Stomach smooth muscle (tissue), 2 donors: ENCODE measurements around the gene CHST2.

Source experiments
- H3K27ac ChIP-seq: one replicate; pipeline ENCODE4 v1.7.0; 2013; ENCODE audit warnings: mild to moderate bottlenecking, low read length, inconsistent platforms
- H3K27me3 ChIP-seq, 2 donors: one replicate each; pipeline ENCODE4 v1.7.0; 2013; ENCODE audit warnings: low read length in 2 of 2; ENCODE audit not compliant: insufficient read depth in 2 of 2, control insufficient read depth in 1 of 2
- H3K36me3 ChIP-seq, 2 donors: one replicate each; pipeline ENCODE4 v1.7.0; 2013; ENCODE audit warnings: low read length in 2 of 2; ENCODE audit not compliant: control insufficient read depth in 2 of 2, insufficient read depth in 2 of 2
- H3K4me1 ChIP-seq: one replicate; pipeline ENCODE4 v1.7.0; 2013; ENCODE audit warnings: low read length; ENCODE audit not compliant: control insufficient read depth, insufficient read depth
- H3K4me3 ChIP-seq, 2 donors: one replicate each; pipeline ENCODE4 v1.7.0; 2013; ENCODE audit warnings: low read length in 2 of 2
- H3K9ac ChIP-seq, 2 donors: one replicate each; pipeline ENCODE4 v1.7.0; 2013; ENCODE audit warnings: low read length in 2 of 2, mild to moderate bottlenecking in 1 of 2
- H3K9me3 ChIP-seq, 2 donors: one replicate each; pipeline ENCODE4 v1.7.0; 2013; ENCODE audit warnings: low read length in 2 of 2; ENCODE audit not compliant: control insufficient read depth in 2 of 2
- donor health status: healthy.
- donor health status: Pancreatic carcinoma.

Gene CHST2

DNA sequence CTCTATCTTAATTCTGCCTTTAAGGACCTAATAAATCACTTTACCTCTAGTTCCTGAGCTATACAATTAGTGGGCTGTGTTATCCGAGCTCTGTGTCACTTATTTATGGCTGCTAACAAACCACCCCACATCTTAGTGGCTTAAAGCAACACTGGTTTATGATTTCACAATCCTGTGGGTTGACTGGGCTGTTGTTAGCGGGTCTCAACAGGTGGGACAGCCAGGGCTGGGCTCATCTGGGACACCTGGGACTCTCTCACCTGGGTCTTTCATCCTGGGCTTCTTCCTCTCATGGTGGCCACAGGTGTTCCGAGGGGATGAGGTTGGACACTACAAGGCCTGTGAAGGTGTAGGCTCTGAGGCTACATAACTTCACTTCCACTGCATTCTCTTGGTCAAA lies 35.8 kb upstream of the CHST2 start:
- Histone ChIP-seq H3K4me1 (no peaks in the 10 kb centered on the region), H3K36me3 (no peaks in the 10 kb centered on the region), H3K27me3 (peaks cover 0 to 2% of the 10 kb centered on the region in 2 donors), H3K27ac (no peak overlapping the region), H3K9me3 (no peaks in the 10 kb centered on the region), H3K9ac (no peak overlapping the region), H3K4me3 (no peak overlapping the region)

DNA sequence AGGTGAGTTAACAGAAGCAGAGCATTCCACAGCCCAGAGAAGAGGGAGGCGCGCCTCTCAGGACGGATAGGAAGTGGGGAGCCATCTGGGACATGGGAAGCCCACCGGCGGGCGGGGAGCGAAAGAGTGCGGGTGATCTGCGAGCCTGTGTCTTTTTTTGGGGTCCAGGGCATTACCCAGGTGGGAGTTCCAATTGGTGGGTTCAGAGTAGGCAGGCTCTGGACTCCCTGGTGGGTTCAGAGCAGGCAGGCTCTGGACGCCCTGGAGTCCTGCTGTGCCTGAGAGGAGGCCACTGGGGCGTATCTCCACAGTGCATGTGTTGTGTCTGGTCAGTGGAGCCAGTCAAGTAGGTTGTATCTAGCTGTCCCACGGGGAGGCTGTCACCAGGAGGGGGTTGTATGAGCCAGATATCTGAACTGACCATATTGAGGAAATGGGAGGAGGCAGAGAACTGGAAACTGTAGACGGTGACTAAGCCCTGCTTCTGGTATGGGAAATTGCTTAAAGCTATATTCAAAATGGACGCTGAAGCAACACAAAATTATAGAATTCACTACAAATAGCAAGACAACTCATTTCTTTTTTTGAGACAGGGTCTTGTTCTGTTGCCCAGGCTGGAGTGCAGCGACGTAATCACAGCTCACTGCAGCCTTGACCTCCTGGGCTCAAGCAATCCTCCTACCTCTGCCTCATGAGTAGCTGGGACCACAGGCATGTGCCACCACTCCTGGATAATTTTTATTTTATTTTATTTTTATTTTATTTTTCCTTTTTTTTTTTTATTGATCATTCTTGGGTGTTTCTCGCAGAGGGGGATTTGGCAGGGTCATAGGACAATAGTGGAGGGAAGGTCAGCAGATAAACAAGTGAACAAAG lies 34.5 kb upstream of the CHST2 start:
- Histone ChIP-seq H3K4me1 (no peaks in the 10 kb centered on the region), H3K9me3 (no peaks in the 10 kb centered on the region), H3K27me3 (peaks cover 0 to 2% of the 10 kb centered on the region in 2 donors), H3K9ac (no peak overlapping the region), H3K27ac (no peak overlapping the region), H3K4me3 (no peak overlapping the region), H3K36me3 (no peaks in the 10 kb centered on the region)

DNA sequence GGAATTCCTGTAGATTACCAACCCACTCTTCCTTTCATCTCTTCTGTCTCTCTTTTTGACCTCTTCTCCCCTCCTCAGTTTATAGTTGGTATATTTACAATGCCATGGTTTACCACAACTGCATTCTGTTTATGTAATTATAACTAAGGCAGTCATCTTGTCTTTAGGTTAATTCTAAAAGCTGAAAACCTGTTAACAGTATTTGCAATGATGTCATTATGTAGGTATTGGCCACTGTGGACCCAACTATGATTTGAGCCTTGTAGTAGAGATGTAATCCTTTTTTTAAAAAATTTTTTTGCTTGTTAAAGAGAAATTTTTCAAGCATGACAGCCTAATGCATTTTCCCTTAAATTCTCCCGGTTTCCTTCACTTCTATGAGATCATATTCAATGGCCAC lies 30.7 kb upstream of the CHST2 start:
- no peaks in the 10 kb centered on the region for H3K4me1 ChIP-seq
- no peaks in the 10 kb centered on the region for H3K9me3 ChIP-seq
- H3K27ac ChIP-seq = no peak overlapping the region
- H3K27me3 ChIP-seq = peaks cover 0 to 1% of the 10 kb centered on the region in 2 donors
- H3K4me3 ChIP-seq = no peak overlapping the region
- H3K9ac ChIP-seq = no peak overlapping the region
- H3K36me3 ChIP-seq = no peaks in the 10 kb centered on the region

DNA sequence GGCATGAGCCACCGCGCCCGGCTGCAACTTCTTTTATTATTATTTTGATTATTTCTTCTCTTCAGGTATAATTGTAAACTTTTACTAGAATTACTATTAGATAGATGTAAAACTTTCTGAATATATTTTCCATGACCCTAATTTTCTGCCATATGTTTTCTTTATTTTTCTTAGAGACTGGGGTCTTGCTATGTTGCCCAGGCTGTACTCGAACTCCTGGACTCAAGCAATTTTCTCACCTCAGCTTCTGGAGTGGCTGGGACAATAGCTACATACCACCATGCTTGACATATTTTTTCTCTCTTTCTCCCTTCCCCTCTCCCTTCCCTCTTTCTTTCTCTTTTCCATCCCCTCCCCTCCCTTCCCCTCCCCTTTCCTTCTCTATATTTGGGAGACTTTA lies 29.6 kb upstream of the CHST2 start:
- Histone ChIP-seq H3K4me1 (no peaks in the 10 kb centered on the region), H3K4me3 (no peak overlapping the region), H3K36me3 (no peaks in the 10 kb centered on the region), H3K9me3 (no peaks in the 10 kb centered on the region), H3K27me3 (no peaks in the 10 kb centered on the region), H3K9ac (no peak overlapping the region), H3K27ac (no peak overlapping the region)

DNA sequence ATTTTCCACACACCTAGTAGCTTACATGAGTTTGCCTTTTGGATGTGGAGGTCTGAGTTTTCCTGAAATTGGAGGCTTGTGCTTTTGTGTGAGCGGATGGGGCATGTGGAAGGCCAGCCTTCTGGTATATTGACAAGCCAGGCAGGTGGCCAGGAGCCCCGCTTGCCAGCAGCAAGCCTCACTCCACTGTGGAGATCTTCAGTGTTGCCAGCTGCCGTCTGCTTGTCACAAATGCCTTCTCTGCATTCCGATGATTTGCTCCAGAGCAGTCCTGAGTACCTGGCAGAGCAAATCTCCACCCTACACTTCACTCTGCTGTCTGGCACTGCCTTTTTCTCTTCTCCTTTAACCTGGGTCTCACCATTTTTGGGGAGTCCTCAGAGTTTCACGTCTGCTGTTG lies 29.1 kb upstream of the CHST2 start:
- Histone ChIP-seq H3K27ac (no peak overlapping the region), H3K27me3 (peaks cover 0 to under 1% of the 10 kb centered on the region in 2 donors)

DNA sequence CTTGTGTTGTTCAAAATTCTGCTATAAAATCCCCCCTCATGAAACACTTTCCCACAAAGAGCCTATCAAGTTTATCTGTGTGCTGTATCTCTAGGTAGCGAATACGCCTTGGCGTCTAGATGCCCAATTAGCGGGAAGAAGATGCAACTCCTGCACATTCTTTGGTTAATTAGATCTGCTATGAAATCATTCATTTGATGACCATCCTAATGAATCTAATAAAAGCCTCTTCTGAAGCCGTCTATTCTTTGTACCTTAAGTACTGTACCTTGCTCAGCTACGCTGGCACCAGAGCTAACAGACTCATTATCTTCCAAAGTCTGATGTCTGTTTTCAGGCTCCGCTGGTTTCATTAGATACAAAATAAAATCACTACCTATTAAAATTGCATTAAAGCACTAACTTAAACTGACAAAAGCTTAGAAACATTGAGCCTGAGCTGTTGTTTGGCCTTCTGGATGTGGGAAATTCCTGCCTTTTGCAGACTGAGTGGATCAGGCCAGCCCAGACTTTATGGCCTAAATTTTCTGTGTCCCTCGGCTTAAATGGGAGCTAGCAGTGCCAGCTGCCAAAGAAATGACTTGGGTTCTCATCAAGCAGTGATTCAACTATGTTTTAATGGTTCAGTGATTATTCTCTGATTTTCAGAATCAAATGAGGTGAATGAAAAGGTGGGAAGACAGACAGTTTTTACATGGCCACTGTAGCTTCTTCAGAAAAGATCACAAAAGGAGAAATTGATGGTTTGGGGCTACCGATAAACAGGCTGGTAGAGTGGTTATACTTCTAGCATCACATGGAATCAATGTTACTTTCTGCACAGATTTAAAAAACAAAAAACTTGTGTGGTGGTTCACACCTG lies 28.4 kb upstream of the CHST2 start:
- no peaks in the 10 kb centered on the region for H3K36me3 ChIP-seq

More for the DNA sequence above, 29.1 kb upstream of the CHST2 start:
- Histone ChIP-seq H3K4me1 (no peaks in the 10 kb centered on the region), H3K4me3 (no peak overlapping the region), H3K9ac (no peak overlapping the region), H3K36me3 (no peaks in the 10 kb centered on the region), H3K9me3 (no peaks in the 10 kb centered on the region)

DNA sequence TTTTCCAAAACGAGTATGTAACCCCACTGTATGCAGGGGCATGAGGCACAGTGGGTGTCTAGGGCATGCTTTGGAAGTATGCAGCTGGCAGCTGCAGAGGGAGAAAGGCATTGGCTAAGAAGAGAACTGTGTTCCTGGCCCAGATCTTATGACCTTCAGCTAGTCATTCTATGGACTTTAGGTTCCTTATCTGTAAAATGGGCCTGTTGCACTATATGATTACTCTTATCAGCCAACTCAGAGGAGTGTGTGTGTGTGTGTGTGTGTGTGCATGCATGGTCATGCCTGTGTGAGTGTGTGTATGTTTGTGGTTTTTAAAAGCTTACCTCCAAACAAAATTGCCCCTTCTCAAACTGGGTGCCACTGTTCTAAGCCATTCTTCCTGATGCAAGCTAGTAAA lies 27.4 kb upstream of the CHST2 start:
- no peak overlapping the region for H3K9ac ChIP-seq

More for the DNA sequence above, 28.4 kb upstream of the CHST2 start:
- no peak overlapping the region for H3K9ac ChIP-seq
- no peaks in the 10 kb centered on the region for H3K4me1 ChIP-seq
- H3K27ac ChIP-seq = no peak overlapping the region
- no peak overlapping the region for H3K4me3 ChIP-seq
- no peaks in the 10 kb centered on the region for H3K9me3 ChIP-seq
- peaks cover 0 to 7% of the 10 kb centered on the region in 2 donors for H3K27me3 ChIP-seq

DNA sequence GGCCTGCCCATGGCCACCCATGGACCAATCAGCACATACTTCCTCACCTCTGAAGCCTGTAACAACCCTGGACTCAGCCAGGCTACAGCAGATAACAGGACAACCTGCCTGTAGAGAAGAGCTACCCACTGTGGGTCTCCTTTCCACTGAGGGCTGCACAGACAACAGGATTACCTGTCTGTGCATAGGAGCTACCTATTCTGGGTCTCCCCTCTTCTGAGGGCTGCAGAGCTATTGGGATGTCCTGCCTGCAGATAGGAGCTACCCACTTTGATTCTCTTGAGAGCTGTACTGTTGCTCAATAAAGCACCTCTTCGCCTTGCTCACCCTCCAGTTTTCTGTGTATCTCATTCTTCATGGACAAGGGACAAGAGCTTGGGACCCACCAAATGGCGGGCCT lies 23.8 kb upstream of the CHST2 start:
- no peaks in the 10 kb centered on the region for H3K36me3 ChIP-seq
- peaks cover 0 to 7% of the 10 kb centered on the region in 2 donors for H3K27me3 ChIP-seq
- H3K9me3 ChIP-seq = peaks cover 0 to 2% of the 10 kb centered on the region in 2 donors
- H3K4me1 ChIP-seq = no peaks in the 10 kb centered on the region
- no peak overlapping the region for H3K4me3 ChIP-seq
- no peak overlapping the region for H3K27ac ChIP-seq
- no peak overlapping the region for H3K9ac ChIP-seq

More for the DNA sequence above, 27.4 kb upstream of the CHST2 start:
- no peaks in the 10 kb centered on the region for H3K4me1 ChIP-seq
- no peaks in the 10 kb centered on the region for H3K36me3 ChIP-seq
- no peak overlapping the region for H3K27ac ChIP-seq
- no peak overlapping the region for H3K4me3 ChIP-seq
- no peaks in the 10 kb centered on the region for H3K9me3 ChIP-seq
- peaks cover 0 to 7% of the 10 kb centered on the region in 2 donors for H3K27me3 ChIP-seq

DNA sequence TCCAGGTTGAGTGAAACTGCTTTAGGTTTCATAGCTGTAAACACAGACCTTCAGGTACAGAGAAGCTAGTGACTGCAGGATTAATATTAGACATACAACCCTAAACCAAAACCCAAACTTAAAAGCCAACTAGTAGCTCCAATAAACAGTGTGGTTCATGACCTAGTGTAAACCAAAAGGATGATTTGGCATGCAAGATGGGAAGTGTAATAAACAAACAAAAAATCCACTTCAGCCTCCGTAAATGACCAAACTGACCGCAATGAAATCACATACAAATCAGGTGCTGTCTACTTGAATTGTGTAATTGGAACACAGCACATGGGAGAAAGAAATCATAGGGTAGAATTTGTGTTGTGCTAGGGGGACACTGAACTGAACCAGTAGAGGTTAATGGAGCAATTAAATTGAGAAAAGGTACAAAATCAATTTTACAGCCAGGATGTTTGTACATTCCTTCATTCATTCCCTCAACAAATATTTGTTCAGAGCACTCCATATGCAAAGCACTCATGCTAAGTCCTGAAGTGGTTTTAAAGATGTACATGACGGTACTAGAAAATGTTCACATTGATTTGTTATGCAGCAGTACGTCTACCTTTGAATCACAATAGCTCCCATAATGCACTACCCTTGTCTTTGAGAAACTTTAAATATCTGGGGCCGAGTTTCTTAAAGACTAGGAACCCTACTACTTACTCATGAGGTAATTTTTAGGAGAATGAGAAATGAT lies 21.4 kb upstream of the CHST2 start:
- Histone ChIP-seq H3K4me1 (no peaks in the 10 kb centered on the region), H3K4me3 (no peak overlapping the region), H3K36me3 (no peaks in the 10 kb centered on the region), H3K9me3 (peaks cover 0 to 2% of the 10 kb centered on the region in 2 donors), H3K9ac (no peak overlapping the region), H3K27me3 (peaks cover 0 to 7% of the 10 kb centered on the region in 2 donors), H3K27ac (no peak overlapping the region)

DNA sequence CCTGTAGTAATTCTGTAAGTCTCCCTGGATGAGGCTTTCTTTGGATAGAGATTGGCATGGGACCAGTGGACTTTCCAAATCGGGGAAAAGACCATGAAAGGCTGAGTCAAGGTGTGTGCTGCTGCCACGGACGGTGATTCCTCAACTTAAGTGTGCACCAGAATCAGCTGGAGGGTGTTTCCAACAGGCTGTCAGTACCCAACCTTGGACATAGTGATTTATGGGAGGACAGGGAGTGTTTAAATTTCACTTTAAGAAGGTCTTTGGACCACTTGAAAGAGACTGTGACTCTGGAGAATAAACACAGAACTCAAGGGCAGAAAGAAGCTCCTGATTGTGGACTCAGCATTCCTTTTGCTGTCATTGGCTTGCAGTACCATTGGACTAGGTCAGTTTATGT lies 20.4 kb upstream of the CHST2 start:
- Histone ChIP-seq H3K4me1 (no peaks in the 10 kb centered on the region), H3K4me3 (no peak overlapping the region), H3K9ac (no peak overlapping the region), H3K27ac (no peak overlapping the region), H3K27me3 (peaks cover 0 to 7% of the 10 kb centered on the region in 2 donors), H3K36me3 (no peaks in the 10 kb centered on the region), H3K9me3 (peaks cover 0 to 2% of the 10 kb centered on the region in 2 donors)
